Activated naive CD4-positive, alpha-beta T cell treated with anti-CD3 and anti-CD28 coated beads, Interleukin-2, amount 10 ng/mL, durations not matched to agents 7 days and 5 days (primary cell): ENCODE measurements around the gene IRAK1.

Experiments
- CTCF ChIA-PET: fragments of 350-600 bp; sonication (Branson Sonifier 250); formaldehyde crosslinking; loops from one replicate; lab custom pipeline; 2021; ENCODE audit warnings: antibody characterized with exemption; lab: Charles Lee
- DNase-seq: peaks from one replicate; pipeline ENCODE4 v3.0.0-alpha.2; 2020
- H3K27ac Mint-ChIP-seq: one replicate; pipeline ENCODE4 v1.8.0; 2021; ENCODE audit warnings: mild to moderate bottlenecking, moderate library complexity, mixed read lengths
- H3K27me3 Mint-ChIP-seq: one replicate; pipeline ENCODE4 v1.8.0; 2021; ENCODE audit warnings: mild to moderate bottlenecking, mixed read lengths
- H3K36me3 Mint-ChIP-seq: one replicate; pipeline ENCODE4 v1.8.0; 2021; ENCODE audit warnings: mixed read lengths
- H3K4me1 Mint-ChIP-seq: one replicate; pipeline ENCODE4 v1.8.0; 2021; ENCODE audit warnings: mixed read lengths
- H3K4me3 Mint-ChIP-seq: one replicate; pipeline ENCODE4 v1.8.0; 2021; ENCODE audit warnings: mild to moderate bottlenecking, moderate library complexity, mixed read lengths
- H3K9me3 Mint-ChIP-seq: one replicate; pipeline ENCODE4 v1.8.0; 2021; ENCODE audit warnings: mixed read lengths

The IRAK1 gene

GRCh38 chrX:154032653-154033052 lies 13.0 kb upstream of the IRAK1 start:
- no peak for DNase-seq
- H3K9me3 Mint-ChIP-seq, result no peaks in the 10 kb centered on the region
- CTCF ChIA-PET, result no interaction called here
- peaks cover 25% of the 10 kb centered on the region for H3K36me3 Mint-ChIP-seq
- peaks cover 10% of the 10 kb centered on the region for H3K4me1 Mint-ChIP-seq
- no peaks in the 10 kb centered on the region for H3K27me3 Mint-ChIP-seq
- no peak overlapping the region for H3K27ac Mint-ChIP-seq
- no peak overlapping the region for H3K4me3 Mint-ChIP-seq

GRCh38 chrX:154032160-154032559 lies 12.5 kb upstream of the IRAK1 start:
- no peak for DNase-seq
- CTCF ChIA-PET, result no interaction called here
- Mint-ChIP-seq H3K4me3 (no peak overlapping the region), H3K9me3 (no peaks in the 10 kb centered on the region), H3K27me3 (no peaks in the 10 kb centered on the region), H3K36me3 (peaks cover 24% of the 10 kb centered on the region), H3K27ac (no peak overlapping the region), H3K4me1 (peaks cover 10% of the 10 kb centered on the region)

GRCh38 chrX:154030715-154031305 lies 11.1 kb upstream of the IRAK1 start:
- no peaks in the 10 kb centered on the region for H3K27me3 Mint-ChIP-seq
- no peak overlapping the region for H3K27ac Mint-ChIP-seq
- CTCF ChIA-PET, result no interaction called here

GRCh38 chrX:154030266-154030665 lies 10.6 kb upstream of the IRAK1 start:
- DNase-seq, result no peak
- Mint-ChIP-seq H3K27ac (no peak overlapping the region), H3K9me3 (no peaks in the 10 kb centered on the region), H3K36me3 (peaks cover 20% of the 10 kb centered on the region), H3K27me3 (no peaks in the 10 kb centered on the region), H3K4me3 (no peak overlapping the region), H3K4me1 (peaks cover 4% of the 10 kb centered on the region)
- CTCF ChIA-PET, result no interaction called here

More at GRCh38 chrX:154030715-154031305, 11.1 kb upstream of the IRAK1 start:
- Mint-ChIP-seq H3K4me1 (peaks cover 4% of the 10 kb centered on the region), H3K36me3 (peaks cover 18% of the 10 kb centered on the region), H3K9me3 (no peaks in the 10 kb centered on the region), H3K4me3 (no peak overlapping the region)
- DNase-seq, result no peak

GRCh38 chrX:154029439-154029838 lies 9.7 kb upstream of the IRAK1 start:
- no peaks in the 10 kb centered on the region for H3K27me3 Mint-ChIP-seq
- no peak overlapping the region for H3K4me3 Mint-ChIP-seq
- H3K4me1 Mint-ChIP-seq, result peaks cover 4% of the 10 kb centered on the region
- no peaks in the 10 kb centered on the region for H3K9me3 Mint-ChIP-seq
- CTCF ChIA-PET, result interaction anchor here (0.6 kb wide), 1 partner anchor 61 kb away, joined by 3 read pairs; no protein-coding TSS in a partner anchor
- H3K36me3 Mint-ChIP-seq, result peaks cover 13% of the 10 kb centered on the region
- H3K27ac Mint-ChIP-seq, result no peak overlapping the region
- no peak for DNase-seq

GRCh38 chrX:154028502-154029184 lies 8.9 kb upstream of the IRAK1 start:
- Mint-ChIP-seq H3K27me3 (no peaks in the 10 kb centered on the region), H3K4me1 (peaks cover 4% of the 10 kb centered on the region), H3K4me3 (no peak overlapping the region), H3K27ac (peak overlapping the region; percentile 42), H3K9me3 (no peaks in the 10 kb centered on the region), H3K36me3 (peaks cover 12% of the 10 kb centered on the region)
- CTCF ChIA-PET, result interaction anchor here (1.4 kb wide), 1 partner anchor 12 kb away, joined by 3 read pairs; no protein-coding TSS in a partner anchor
- no peak for DNase-seq

GRCh38 chrX:154027986-154028385 lies 8.3 kb upstream of the IRAK1 start:
- DNase-seq, result no peak
- CTCF ChIA-PET, result interaction anchor here (1.4 kb wide), 1 partner anchor 13 kb away, joined by 3 read pairs; no protein-coding TSS in a partner anchor
- H3K36me3 Mint-ChIP-seq, result peaks cover 14% of the 10 kb centered on the region
- H3K9me3 Mint-ChIP-seq, result no peaks in the 10 kb centered on the region
- H3K4me3 Mint-ChIP-seq, result no peak overlapping the region
- H3K4me1 Mint-ChIP-seq, result peaks cover 6% of the 10 kb centered on the region
- H3K27me3 Mint-ChIP-seq, result no peaks in the 10 kb centered on the region
- no peak overlapping the region for H3K27ac Mint-ChIP-seq

GRCh38 chrX:154027022-154027402 lies 7.3 kb upstream of the IRAK1 start:
- Mint-ChIP-seq H3K9me3 (no peaks in the 10 kb centered on the region), H3K36me3 (peaks cover 11% of the 10 kb centered on the region), H3K27me3 (no peaks in the 10 kb centered on the region), H3K27ac (no peak overlapping the region), H3K4me1 (peaks cover 6% of the 10 kb centered on the region), H3K4me3 (no peak overlapping the region)
- DNase-seq, result no peak
- CTCF ChIA-PET, result interaction anchor here (0.6 to 1.4 kb wide), 2 partner anchors 13 to 22 kb away, joined by 3 read pairs; no protein-coding TSS in a partner anchor

- no peaks in the 10 kb centered on the region for H3K27me3 Mint-ChIP-seq
- no peak overlapping the region for H3K4me3 Mint-ChIP-seq
- CTCF ChIA-PET, result interaction anchor here (0.6 kb wide), 1 partner anchor 21 kb away, joined by 3 read pairs; no protein-coding TSS in a partner anchor
- DNase-seq, result no peak
- no peaks in the 10 kb centered on the region for H3K9me3 Mint-ChIP-seq
- no peak overlapping the region for H3K27ac Mint-ChIP-seq
- peaks cover 6% of the 10 kb centered on the region for H3K4me1 Mint-ChIP-seq
- peaks cover 5% of the 10 kb centered on the region for H3K36me3 Mint-ChIP-seq
These were observed 6.7 kb upstream of the IRAK1 start for GRCh38 chrX:154026136-154027021.

GRCh38 chrX:154025230-154025629 lies 5.5 kb upstream of the IRAK1 start:
- DNase-seq, result no peak
- Mint-ChIP-seq H3K4me1 (peaks cover 11% of the 10 kb centered on the region), H3K9me3 (no peaks in the 10 kb centered on the region), H3K27me3 (no peaks in the 10 kb centered on the region), H3K27ac (no peak overlapping the region), H3K4me3 (no peak overlapping the region), H3K36me3 (peaks cover 4% of the 10 kb centered on the region)
- CTCF ChIA-PET, result no interaction called here

GRCh38 chrX:154024271-154024670 lies 4.6 kb upstream of the IRAK1 start:
- CTCF ChIA-PET, result interaction anchor here (1.0 kb wide), 1 partner anchor 11 kb away, joined by 3 read pairs; no protein-coding TSS in a partner anchor
- no peak for DNase-seq
- H3K36me3 Mint-ChIP-seq, result peaks cover 4% of the 10 kb centered on the region
- no peaks in the 10 kb centered on the region for H3K9me3 Mint-ChIP-seq
- H3K27ac Mint-ChIP-seq, result no peak overlapping the region
- H3K27me3 Mint-ChIP-seq, result no peaks in the 10 kb centered on the region
- H3K4me3 Mint-ChIP-seq, result no peak overlapping the region
- H3K4me1 Mint-ChIP-seq, result peaks cover 11% of the 10 kb centered on the region

GRCh38 chrX:154023276-154024000 lies 3.7 kb upstream of the IRAK1 start:
- H3K27ac Mint-ChIP-seq, result peak overlapping the region; percentile 53
- CTCF ChIA-PET, result interaction anchor here (1.0 kb wide), 1 partner anchor 10 kb away, joined by 3 read pairs; no protein-coding TSS in a partner anchor
- DNase-seq, result no peak
- peaks cover 16% of the 10 kb centered on the region for H3K4me1 Mint-ChIP-seq
- H3K9me3 Mint-ChIP-seq, result no peaks in the 10 kb centered on the region
- H3K4me3 Mint-ChIP-seq, result no peak overlapping the region
- H3K27me3 Mint-ChIP-seq, result no peaks in the 10 kb centered on the region
- peaks cover 9% of the 10 kb centered on the region for H3K36me3 Mint-ChIP-seq

GRCh38 chrX:154022108-154022507 lies 2.4 kb upstream of the IRAK1 start:
- Mint-ChIP-seq H3K4me1 (peaks cover 15% of the 10 kb centered on the region), H3K27me3 (no peaks in the 10 kb centered on the region), H3K36me3 (peaks cover 9% of the 10 kb centered on the region), H3K27ac (peak overlapping the region; percentile 14), H3K9me3 (no peaks in the 10 kb centered on the region), H3K4me3 (no peak overlapping the region)
- DNase-seq, result no peak
- CTCF ChIA-PET, result no interaction called here
